Stimulated activated CD4-positive, alpha-beta T cell treated with anti-CD3 and anti-CD28 coated beads, Interleukin-15, amount 100 ng/mL, for 48 hours (primary cell): ENCODE results near the gene TEAD2.

ENCODE experiments used
- DNase-seq, 2 donors: peaks; one replicate each; pipeline ENCODE4 v3.0.0-alpha.2; 2020; ENCODE audit warnings: low read depth in 2 of 2

The TEAD2 gene

DNA sequence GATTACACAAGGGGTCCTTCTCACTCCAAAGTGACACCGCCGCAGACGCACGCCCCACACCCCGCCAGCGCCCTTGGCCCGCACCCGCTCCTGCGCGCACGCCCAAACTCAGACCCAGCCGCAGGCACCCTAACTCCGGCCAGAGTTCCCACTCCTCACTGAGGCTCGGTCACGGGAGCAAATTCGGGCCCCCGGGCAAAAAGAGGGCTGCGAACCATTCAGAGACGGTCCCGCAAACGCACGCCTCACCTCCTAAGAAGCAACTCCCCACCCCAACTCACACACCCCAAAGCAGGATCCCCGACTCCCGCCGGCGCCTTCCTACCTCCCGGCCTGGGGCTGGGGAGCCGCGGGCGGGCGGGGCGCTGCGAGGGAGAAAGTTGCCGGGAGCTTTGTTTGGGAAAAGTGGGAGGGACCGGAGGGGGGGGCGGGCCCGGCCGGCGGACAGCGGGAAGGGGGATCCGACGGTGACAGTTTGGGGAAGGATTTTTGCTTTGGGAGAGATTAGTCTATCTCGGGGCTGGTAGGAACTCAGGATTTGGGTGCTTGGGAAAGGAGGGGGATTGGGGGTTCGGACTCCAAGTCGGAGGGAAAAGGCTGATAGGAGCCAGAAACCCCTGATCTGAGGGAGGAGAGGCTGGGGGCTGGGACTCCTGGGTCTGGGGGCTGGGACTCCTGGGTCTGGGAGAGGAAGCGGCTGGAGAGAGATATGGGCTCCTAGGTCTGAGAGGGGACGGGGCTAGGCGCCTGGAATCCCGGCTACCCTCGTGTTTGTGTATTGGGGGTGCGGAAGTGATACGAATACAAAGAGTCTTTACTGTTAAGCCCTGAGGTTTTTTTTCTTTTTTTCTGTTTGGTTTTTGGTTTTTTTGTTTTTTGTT is at the start of gene TEAD2:
Gene TEAD2, minus strand, starts transcription at position 369 of the 881 bp plus-strand sequence. CDS start 2,341 bp downstream, outside the sequence.
- DNase-seq = no peak

- no peak for DNase-seq
Measured at GRCh38 chr19:49411681-49412326, 49.6 kb upstream of the TEAD2 start.

GRCh38 chr19:49409441-49410029 is 47.3 kb upstream of the TEAD2 start:
- DNase-seq = no peak

DNA sequence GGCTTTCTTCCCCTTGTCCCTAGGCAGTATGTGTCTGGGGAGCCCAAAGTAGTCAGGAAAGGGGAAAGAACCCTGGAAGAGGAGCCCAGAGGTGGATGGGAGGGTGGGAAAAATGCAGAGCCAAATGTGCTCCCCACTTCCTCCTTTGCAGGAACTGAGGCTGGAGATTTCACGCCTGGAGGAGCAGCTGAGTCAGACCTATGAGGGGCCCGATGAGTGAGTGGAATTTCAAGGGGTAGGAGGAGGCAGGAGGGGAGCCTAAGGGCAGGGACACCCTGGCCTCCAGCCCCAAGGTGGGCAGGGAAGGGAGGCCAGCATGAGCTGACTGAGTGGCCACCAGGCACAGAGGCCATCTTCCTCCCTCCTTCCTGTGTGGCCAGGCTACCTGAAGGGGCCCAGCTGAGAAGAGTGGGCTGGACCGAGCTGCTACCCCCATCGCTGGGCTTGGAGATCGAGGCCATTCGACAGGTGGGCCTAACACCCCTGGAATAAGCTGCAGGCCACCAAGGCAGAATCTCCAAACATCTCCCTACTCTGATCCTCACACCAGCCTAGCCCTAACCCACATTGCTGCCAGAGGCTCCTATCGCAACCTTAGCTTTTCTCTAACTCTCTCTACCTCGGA is 46.7 kb upstream of the TEAD2 start:
- DNase-seq = no peak

- DNase-seq = no peak
Measured at GRCh38 chr19:49407482-49408015, 45.3 kb upstream of the TEAD2 start.

DNA sequence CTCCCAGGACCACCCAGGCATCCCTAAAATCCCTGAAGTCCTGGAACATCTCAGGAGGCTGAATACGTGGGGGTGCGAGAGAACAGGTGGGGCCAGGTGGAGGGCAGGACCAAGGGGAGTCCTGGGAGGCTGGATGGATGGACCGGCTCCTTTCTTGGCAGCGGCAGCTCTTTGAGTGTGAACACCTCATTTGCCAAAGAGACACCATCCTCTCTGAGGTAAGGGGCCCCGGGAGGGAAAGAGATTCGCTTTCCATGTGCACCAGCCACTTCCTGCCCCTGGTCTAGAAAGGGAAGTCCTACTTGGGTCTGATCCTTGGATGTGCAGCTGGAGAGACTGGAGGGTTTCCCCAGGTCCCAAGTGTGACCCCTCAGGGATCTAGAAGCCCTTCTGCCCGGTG is 44.9 kb upstream of the TEAD2 start:
- DNase-seq = no peak

DNA sequence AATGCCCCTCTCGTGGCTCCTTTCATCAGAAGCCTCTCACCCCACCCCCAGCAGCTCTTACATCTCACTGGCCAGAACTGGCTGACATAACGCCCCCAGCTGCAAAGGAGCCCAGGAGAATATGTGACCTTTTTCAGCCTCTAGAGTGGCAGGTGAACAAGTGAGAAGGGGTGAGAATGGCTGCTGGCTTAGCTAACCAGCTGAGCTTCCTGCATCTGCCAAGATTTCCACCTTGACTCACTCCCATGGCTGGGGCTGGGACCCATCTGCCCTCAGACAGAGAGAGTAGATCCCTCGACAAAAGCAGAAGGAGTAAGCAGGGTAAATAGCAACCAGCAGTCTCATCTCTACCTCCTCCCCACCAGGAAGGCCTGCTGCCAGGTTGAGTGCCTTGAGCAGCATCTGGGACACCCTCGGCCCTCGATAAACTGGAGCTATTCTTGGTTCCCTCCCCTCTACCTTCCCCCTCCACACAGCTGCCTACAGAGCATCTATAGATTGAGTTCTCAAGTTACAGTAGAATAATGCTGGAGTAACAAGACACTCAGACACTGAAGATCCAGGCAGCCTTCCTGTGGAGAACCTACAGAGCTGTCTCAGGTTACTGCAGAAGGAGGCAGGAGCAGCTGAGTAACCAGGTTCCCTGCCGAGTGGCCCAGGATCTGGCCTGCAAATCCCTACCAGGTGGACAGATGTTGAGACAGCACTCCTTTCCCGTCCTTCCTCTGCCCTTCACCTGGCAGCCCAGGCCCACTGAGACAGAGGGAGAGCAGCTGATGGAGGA is 41.4 kb upstream of the TEAD2 start:
- no peak for DNase-seq

DNA sequence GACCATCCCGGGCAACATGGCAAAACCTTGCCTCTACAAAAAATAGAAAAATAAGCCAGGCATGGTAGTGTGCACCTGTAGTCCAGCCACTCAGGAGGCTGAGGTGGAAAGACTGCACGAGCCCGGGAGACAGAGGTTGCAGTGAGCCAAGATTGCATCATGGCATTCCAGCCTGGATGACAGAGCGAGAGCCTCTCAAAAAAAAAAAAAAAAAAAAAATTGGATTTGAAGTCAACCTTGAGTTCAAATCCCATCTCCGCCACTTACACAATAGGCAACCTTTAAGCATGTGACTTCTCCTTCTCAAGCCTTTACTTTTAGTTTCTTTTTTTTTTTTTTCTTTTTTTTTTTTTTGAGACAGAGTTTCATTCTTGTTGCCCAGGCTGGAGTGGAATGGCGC is 37.8 kb upstream of the TEAD2 start:
- no peak for DNase-seq

DNA sequence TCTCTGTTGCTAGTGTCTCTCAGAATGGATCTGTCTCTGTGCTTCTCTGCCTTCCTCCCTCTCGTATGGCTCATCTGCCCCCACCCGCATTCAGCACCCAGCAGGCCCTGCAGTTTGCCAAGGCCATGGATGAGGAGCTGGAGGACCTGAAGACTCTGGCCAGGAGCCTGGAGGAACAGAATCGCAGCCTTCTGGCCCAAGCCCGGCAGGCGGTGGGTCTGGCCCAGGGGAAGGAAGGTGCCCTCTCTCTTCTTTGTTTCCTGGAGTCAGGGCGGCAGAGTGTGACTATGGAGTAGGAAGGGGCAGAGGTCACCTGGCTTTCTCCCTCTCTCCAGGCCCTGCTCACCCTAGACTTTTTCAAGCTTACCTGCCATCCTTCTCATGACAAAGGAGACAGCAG is 36.7 kb upstream of the TEAD2 start:
- no peak for DNase-seq

DNA sequence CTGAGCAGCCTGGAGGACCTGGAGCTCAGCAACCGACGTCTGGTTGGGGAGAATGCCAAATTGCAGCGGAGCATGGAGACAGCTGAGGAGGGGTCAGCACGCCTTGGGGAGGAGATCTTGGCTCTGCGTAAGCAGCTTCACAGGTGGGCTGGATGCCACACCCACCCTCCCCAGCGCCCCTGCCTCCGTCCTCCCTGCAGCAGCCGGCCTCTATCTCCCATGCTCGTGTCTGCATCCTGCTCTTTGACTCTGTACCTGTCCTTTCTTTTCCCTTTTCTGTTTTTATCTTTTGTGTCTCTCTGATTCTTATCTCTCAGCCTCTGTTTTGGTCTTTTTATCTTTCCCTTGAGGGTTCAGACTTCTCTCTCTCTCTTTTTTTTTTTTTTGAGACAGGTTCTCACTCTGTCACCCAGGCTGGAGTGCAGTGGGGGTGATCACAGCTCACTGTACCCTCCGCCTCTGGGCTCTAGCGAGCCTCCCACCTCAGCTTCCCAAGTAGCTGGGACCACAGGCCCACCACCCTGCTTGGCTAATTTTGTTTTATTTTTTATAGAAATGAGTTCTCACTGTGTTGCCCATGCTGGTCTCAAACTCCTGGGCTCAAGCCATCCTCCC is 35.9 kb upstream of the TEAD2 start:
- DNase-seq = no peak

DNA sequence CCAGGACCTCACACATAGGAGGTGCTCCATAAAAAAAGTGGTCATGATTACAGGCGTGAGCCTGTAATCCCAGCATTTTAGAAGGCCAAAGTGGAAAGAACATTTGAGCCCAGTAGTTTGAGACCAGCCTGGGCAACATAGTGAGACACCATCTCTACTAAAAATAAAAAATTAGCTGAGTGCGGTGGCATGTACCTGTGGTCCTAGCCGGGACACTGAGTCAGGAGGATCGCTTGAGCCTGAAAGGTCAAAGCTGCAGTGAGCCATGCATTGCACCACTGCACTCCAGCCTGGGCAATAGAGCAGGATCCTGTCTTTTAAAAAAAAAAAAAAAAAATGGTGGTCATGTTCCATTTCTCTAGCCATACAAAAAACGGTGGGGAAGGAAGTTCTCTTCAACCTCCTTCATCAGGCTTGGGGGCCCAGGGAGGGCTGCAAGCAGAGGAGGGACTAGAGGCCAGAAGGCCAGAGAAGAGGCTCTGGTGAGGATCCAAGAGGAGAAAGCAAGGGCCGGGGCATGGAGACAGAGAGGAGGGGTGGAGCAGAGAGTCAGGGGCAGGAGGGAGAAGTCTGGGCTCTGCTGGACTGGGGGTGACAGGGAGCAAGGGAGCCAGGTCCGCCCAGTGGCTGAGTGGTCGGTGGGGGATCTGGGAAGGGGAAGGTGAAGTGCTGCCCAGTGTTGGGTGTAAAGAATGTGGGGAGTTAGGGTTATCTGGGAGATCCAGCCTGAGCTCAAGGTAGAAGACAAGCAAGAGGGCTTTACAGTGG is 34.7 kb upstream of the TEAD2 start:
- DNase-seq = no peak

GRCh38 chr19:49395581-49396407 is 33.6 kb upstream of the TEAD2 start:
- no peak for DNase-seq

DNA sequence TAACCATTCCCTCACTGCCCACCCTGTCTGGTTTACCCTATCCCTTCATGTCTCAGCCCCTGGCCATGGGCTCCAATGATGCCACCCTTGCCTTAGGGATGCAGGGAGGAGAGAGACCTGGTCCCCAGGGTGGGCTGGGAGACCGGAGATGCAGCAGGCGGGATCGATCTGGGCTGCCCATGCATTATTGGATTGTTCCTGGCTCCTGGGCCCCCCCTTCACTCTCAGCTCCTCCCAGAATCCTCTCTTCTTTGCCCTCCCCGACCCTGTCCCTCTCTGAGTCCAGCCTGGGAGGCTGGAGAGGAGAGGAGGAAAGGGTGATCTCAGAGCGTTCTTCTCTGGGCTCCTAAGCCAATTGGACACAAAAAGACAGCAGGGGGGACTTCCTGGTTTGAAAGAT is 31.7 kb upstream of the TEAD2 start:
- no peak for DNase-seq

DNA sequence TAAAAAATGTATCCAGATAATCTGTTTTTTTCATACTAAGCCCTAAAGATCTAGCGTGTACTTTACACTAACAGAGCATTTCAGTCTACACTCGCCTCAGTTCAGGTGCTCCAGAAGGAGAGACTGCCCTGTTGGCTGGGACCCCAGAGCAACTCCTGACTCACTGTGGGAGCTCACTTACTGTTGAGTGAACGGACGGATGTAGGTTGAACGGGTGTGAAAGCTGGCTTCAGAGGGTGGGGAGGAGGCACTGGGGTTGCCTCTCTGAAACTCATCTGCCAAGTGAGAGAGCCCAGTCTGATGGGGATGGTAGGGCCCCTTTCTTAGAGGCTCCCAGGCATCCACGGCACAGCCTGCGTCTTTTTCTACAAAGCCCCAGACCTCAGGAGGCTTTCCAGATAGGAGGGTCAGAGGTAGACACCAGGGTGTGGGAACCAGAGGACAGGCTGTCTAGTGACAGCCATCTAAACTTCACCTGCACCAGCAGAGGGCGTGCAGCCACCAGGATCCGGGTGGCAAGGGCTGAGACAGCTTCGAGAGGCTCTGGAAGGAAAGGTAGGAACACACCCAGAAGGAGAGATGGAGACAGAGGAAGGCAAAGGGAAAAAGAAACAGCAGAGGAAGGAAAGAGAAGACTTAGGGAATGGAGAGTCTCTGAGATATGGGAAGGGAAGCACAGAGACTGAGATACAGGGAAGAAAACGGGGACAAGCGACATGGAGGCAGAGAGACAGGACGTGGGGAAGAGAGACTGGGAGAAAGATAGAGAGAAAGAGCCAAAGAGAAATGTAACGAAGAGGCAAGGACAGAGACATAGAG is 29.6 kb upstream of the TEAD2 start:
- peak; percentile 64 to 72 for DNase-seq

DNA sequence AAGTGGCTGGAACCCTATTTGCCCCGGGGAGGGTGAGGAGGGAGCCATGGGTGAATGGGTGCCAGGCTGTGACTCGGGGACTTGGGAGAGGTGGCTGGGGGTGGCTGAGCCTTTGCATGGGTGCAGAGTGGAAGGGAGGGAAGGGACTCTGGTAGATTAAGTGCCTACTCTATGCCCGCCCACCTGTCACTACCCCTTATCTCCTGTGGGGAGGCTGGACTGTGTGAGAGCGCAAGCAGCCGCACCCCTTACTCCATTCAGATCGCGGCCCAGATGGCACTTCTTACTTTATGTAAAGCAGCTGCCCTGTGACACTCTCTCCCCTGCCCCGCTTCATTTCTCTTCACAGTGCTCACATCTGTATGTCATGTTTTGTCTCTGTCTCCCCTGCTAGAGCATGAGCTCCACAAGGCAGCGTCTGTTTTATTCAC is 28.7 kb upstream of the TEAD2 start:
- no peak for DNase-seq

DNA sequence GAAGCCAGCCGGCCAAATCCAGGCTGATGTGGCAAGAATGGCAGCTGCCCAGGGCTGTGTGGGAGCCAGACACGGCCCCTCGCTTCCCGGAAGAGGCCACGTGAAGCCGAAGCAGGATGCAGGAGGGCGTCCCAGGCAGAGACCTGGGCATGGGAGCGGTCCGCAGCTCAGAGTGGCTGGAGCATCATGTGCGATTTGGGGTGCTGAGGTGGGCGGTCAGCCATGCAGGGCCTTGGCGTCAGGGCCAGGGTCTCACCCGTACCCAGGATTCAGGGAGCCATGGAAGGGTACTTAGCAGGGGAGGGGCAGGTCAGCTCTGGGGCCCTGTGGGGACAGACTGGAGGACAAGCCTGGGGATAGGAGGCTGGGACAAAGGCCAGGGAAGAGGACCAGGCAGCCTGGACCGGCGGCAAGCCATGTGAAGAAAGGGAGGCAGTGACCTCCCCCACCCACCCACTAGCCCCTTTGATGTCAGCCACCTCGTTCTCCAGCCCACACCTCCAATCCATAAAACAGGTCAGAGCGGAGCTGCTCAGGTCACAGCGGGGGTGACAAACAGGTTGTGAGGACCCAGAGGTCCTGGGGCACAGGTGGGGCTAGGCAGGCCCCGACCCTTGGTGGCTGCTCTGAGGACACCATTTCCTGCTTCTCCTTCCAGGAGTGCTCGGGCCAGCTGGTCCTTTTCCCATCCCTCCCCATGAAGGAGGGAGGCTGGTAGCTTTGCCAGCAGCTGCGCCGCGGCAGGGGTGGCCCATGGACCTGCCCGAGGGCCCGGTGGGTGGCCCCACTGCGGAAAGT is 28.1 kb upstream of the TEAD2 start:
- no peak for DNase-seq

DNA sequence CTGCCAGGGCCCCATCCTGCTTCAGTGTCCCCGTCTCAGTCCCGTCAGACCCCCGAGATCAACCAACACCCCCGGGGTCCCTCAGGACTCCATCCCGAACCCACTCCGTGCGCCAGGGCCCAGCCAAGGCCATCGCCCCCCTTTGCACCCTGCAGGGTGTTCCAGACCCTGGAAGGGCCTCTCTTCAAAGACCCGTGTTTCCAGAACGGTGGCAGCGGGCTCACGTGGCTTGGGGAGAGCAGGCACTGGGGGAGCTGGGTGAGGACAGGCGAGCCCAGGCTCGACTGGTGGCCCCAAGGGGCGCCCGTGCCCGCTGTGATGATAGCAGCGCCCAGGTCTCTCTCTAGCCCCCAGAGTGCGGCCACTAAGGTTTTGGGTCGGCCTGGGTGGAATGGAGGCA is 27.2 kb upstream of the TEAD2 start:
- no peak for DNase-seq
